ENCODE data around the gene SMIM14.

DNA sequence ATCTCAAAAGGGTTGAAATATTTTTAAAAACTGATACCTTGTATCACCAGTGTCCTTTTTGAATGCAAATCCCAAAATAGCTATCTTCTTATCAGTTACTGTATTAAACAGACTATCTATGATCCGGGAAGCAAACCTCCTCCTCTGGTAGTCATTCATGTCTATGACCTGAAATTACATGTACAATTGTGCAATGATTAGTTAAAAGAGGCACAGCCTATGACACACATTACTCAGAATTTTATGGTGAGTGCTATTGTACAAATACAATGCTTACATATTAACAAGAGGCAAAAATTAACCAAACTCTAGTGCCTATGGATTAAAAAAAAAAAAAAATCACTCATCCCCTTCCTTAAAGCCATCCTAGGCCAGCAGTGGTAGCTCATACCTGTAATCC lies 133.1 kb downstream of the SMIM14 start:
- TF ChIP-seq FOS (IDR thresholded peaks at IDR 0.05; ENCODE audit: extremely low read depth, insufficient read length), result no peak
- no peak for TF ChIP-seq POLR2A (conservative IDR thresholded peaks at IDR 0.05)
- no peak for TF ChIP-seq ZFP30 (CRISPR knock-in tag; IDR thresholded peaks at IDR 0.05; ENCODE audit: borderline replicate concordance)
- no peak for TF ChIP-seq HDAC2 (IDR thresholded peaks at IDR 0.05)
- TF ChIP-seq, protein P1, sequence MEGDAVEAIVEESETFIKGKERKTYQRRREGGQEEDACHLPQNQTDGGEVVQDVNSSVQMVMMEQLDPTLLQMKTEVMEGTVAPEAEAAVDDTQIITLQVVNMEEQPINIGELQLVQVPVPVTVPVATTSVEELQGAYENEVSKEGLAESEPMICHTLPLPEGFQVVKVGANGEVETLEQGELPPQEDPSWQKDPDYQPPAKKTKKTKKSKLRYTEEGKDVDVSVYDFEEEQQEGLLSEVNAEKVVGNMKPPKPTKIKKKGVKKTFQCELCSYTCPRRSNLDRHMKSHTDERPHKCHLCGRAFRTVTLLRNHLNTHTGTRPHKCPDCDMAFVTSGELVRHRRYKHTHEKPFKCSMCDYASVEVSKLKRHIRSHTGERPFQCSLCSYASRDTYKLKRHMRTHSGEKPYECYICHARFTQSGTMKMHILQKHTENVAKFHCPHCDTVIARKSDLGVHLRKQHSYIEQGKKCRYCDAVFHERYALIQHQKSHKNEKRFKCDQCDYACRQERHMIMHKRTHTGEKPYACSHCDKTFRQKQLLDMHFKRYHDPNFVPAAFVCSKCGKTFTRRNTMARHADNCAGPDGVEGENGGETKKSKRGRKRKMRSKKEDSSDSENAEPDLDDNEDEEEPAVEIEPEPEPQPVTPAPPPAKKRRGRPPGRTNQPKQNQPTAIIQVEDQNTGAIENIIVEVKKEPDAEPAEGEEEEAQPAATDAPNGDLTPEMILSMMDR (IDR thresholded peaks at IDR 0.05 in 2 of 3, conservative IDR thresholded peaks at IDR 0.05 in 1 of 3; ENCODE audit: insufficient read depth in 2 of 3, low read depth in 1 of 3, low read length in 3 of 3), result no peak
- TF ChIP-seq HLTF (IDR thresholded peaks at IDR 0.05), result no peak
- no peak for TF ChIP-seq ZNF431 (CRISPR knock-in tag; IDR thresholded peaks at IDR 0.05)

All from K562 (cell line).